Astrocyte of the spinal cord (primary cell): Measurements from ENCODE around the gene ZBTB20.

Source experiments
- DNase-seq: peaks from one replicate; pipeline ENCODE4 v3.0.0; 2011; ENCODE audit warnings: low read depth, low spot score
- H3K4me3 ChIP-seq: 2 replicates; pipeline ENCODE4 v1.5.1; 2011; ENCODE audit warnings: low read depth, mild to moderate bottlenecking, low read length, moderate library complexity
- in situ Hi-C: cut with HindIII; loops from 2 replicates; pipeline ENCODE4 v1.10.0; 2017; ENCODE audit warnings: low sequenced_read_pairs
- TF ChIP-seq, protein P1 (sequence below): IDR thresholded peaks from 2 replicates; pipeline ENCODE4 v1.5.1; 2012; ENCODE audit warnings: low read depth, mild to moderate bottlenecking, low read length, inconsistent platforms

Gene ZBTB20

DNA sequence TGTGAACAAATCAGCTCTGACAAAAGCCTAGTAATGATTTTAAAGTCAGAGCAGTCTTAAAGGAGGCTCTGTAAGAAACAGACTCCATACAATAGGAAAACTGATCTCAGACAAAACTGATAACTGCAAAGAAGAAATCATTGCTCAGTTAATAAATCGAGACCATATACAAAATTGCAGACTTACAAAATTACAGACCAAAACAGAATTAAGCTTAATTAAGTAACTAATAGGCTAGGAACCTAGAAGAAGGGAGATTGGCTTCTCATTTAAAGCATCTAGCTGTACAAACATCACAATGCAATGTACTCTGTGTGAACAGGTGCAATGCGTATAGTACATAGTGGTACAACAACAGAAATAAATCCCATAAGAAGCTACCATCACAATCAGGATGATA lies 46.3 kb downstream of the ZBTB20 start:
- TF ChIP-seq, protein P1, sequence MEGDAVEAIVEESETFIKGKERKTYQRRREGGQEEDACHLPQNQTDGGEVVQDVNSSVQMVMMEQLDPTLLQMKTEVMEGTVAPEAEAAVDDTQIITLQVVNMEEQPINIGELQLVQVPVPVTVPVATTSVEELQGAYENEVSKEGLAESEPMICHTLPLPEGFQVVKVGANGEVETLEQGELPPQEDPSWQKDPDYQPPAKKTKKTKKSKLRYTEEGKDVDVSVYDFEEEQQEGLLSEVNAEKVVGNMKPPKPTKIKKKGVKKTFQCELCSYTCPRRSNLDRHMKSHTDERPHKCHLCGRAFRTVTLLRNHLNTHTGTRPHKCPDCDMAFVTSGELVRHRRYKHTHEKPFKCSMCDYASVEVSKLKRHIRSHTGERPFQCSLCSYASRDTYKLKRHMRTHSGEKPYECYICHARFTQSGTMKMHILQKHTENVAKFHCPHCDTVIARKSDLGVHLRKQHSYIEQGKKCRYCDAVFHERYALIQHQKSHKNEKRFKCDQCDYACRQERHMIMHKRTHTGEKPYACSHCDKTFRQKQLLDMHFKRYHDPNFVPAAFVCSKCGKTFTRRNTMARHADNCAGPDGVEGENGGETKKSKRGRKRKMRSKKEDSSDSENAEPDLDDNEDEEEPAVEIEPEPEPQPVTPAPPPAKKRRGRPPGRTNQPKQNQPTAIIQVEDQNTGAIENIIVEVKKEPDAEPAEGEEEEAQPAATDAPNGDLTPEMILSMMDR: no peak
- H3K4me3 ChIP-seq: no peak overlapping the region
- in situ Hi-C loops: no loop called here
- DNase-seq: no peak

DNA sequence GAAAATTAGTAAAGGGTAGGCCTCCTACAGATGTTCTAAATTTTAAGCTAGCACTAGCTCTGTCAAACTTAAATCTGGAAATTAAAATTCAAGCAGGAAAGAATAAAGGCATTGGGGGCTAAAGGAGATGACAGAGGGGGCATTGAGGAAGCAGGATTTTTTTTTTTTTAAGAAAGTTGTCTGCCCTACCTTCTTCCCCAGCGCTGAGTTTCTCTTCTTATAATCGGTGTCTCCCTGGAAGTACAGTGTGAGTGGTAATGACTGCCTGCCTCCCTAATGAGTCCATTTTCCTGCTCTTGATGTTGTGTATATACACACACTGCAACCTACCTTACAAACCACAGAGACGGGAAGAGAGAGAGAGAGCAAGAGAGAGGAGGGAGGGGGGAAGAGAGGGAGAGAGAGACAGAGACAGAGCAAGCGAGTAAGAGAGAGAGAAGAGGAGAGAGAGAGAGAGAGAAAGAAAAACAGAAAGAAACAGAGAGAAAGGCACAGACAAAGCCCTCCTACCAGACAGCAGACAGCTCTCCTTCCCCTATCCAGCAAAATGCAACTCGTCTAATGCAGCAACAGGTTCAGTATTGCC lies 47.0 kb downstream of the ZBTB20 start:
- TF ChIP-seq, protein P1: no peak
- in situ Hi-C loops: no loop called here
- peak; percentile 74 for DNase-seq
- peak overlapping the region; percentile 27 for H3K4me3 ChIP-seq

DNA sequence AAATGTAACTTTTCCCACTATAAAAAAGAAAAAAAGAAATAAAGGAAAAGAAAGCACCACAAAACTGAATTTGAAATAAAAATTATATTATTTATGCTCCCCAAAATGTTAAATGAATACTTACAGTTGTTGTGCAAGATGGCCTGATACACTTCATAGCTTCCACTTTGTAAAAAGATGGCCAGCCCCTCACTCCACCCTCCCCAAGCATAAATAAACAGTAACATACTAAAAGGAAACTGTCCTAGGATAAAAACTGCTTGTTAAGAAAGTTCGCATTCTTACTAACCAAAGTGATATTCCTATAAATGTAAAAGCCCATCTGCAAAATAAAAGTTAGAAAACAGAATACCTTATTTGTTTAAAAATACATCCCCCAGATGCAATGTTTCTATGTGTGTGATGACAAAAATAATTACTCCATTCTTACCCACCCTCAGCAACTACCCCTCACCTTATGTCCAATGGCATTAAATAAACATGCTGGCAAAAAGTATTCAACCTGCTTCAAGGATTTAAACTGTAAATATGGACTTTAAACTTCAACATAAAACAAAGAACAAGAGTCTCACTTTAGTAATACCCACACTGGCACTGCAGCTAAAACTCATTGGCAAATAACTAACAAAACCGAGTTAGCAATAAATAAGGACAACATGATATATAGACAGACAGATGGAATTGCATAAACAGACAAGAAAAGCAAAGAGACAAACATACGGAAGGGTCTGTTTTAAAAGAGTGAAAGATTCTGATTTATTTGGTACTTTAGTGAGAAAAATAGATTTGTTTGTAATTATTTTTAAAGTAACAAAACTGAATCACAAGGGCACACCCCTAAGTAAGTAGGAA lies 47.7 kb downstream of the ZBTB20 start:
- peak overlapping the region; percentile 27 for H3K4me3 ChIP-seq
- TF ChIP-seq, protein P1: no peak
- DNase-seq: peak; percentile 17
- in situ Hi-C loops: no loop called here

DNA sequence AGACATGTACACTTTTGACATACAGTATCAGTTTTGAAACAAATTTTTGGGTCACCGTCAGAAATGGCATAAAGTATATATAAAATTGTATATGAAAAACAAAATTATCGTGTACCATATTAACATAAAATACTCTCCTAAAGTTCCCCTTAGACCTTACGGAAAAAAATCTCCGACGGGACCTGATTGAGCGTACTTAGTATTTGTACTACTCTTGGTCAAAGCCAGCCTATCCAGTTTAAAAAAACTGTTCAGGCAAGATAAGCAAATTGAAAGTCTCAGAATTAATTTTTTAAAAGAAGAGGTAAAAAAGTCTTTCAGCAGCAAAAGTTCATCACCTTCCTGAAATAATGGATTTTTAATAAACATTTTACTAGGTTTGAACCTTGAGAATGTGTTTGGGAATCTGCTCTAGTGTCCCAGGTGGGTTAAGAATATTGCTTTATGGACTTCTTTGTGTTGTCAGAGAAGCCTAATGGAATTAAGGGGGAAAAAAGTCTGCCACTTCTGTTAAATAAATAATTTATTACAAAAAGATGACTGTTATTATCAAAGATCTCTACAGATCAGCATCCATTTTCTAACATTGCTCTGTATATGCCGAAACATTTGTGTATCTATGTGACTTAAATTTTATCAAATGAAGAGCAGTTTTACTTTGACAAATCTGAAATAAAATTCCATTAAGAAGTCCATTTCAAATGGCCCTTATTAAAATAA lies 48.6 kb downstream of the ZBTB20 start:
- TF ChIP-seq, protein P1: no peak
- no peak for DNase-seq
- no peak overlapping the region for H3K4me3 ChIP-seq
- in situ Hi-C loops: no loop called here

DNA sequence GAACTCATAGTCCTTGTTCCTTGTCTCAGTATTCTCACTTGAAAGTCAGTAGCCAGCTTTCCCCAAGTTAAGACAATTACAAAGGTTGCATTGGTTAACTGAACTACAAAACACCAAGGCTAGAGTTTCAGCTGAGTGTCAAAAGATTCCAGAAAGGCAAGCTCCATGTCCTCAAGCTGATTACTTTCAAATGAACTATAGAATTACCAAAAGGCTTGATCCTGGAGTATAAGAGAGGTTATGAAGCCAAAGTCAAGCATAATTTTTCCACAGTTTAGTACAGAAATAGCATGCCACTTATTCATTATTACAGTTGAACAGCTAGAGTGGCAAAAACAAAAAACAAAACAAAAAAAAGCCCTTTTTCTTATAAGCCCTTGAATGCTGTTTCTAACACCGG lies 51.9 kb downstream of the ZBTB20 start:
- DNase-seq: no peak
- TF ChIP-seq, protein P1: no peak
- in situ Hi-C loops: no loop called here
- no peak overlapping the region for H3K4me3 ChIP-seq

DNA sequence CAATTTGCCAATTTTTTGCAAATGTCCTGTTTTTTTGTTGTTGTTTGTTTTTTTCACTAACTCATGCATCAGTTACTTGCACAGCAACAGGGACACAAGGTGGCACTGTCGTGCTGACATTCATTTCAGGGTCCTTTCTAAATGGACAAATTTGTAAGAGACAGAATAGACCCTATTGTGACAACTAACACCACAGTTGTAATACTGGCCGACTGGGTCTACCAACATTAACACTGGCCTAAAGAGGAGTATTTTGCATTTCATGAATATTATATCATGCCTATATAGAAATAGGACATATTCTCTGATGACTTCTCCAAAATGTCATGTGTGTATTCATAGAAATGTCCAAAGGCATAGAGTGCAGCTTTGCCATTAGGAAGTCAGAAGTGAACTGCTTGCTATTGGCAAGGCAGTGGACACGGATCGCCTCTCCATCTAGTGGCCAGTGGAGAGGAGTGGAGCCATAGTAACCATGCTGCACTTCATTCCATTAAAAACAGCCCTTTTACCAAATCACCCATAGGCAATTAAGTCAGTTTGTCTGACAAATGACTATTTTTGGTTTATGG lies 54.8 kb downstream of the ZBTB20 start:
- TF ChIP-seq, protein P1: peak; percentile 85
- DNase-seq: peak; percentile 69
- H3K4me3 ChIP-seq: no peak overlapping the region
- in situ Hi-C loops: no loop called here
